ENCODE measurements around the gene GET3.
A peak's percentile ranks its signal among the peaks of the same experiment; 100 is the strongest.

The GET3 gene

GRCh38 chr19:12726988-12727316 lies 10.3 kb upstream of the GET3 start:
- TF ChIP-seq CTCF (conservative IDR thresholded peaks at IDR 0.05) (no peak), ZFX (IDR thresholded peaks at IDR 0.05) (no peak)
- no peak overlapping the region for H3K27ac ChIP-seq

DNA sequence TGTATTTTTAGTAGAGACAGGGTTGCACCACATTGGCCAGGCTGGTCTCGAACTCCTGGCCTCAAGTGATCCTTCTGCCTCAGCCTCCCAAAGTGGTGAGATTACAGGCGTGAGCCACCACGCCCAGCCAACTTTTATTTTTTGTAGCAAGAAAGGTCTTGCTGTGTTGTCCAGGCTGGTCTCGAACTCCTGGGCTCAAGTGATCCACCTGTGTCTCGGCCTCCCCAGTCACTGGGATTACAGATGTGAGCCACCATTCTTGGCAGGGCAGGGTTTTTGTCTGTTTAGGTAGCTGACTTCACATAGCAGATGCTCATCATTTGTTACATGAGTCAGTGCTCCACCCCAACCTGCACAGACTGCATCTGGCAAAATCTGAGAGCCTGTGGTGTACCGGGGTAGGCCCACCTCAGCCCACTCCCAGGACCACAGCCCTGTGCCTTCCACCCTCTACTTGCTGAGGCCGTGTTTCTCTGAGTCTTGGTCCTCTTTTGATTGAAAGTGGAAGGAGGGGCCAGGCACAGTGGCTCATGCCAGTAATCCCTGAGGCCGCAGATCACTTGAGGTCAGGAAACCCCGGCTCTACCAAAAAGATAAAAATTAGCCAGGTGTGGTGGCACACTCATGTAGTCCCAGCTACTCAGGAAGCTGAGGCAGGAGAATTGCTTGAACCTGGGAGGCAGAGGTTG lies 9.4 kb upstream of the GET3 start:
- H3K27ac ChIP-seq, result no peak overlapping the region
- TF ChIP-seq CTCF (conservative IDR thresholded peaks at IDR 0.05) (no peak), ZFX (IDR thresholded peaks at IDR 0.05) (no peak)

DNA sequence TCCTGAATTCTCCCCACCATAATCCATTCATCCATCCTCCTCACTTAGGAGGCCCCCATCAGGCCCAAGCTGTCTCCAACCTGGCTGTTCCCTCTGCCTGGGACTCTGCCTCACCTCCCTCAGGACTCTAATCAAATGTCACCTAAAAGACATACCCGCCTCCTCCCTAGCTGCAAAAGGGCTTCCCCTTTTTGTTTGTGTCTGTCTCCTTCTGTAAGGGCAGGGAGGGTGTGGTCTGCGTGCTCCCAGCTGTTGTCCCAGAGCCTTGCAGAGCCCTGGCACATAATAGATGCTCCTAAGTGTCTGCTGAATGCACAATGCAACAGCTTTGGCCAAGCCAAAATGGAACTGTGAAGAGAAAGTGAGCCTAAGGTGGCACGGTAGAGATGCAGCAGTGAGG lies 7.2 kb upstream of the GET3 start:
- TF ChIP-seq ZFX (IDR thresholded peaks at IDR 0.05) (no peak), CTCF (conservative IDR thresholded peaks at IDR 0.05) (no peak)
- H3K27ac ChIP-seq, result no peak overlapping the region

- no peak for TF ChIP-seq CTCF (conservative IDR thresholded peaks at IDR 0.05)
- TF ChIP-seq ZFX (IDR thresholded peaks at IDR 0.05), result no peak
- H3K27ac ChIP-seq, result no peak overlapping the region
These were observed 6.0 kb upstream of the GET3 start for GRCh38 chr19:12731337-12731736.

DNA sequence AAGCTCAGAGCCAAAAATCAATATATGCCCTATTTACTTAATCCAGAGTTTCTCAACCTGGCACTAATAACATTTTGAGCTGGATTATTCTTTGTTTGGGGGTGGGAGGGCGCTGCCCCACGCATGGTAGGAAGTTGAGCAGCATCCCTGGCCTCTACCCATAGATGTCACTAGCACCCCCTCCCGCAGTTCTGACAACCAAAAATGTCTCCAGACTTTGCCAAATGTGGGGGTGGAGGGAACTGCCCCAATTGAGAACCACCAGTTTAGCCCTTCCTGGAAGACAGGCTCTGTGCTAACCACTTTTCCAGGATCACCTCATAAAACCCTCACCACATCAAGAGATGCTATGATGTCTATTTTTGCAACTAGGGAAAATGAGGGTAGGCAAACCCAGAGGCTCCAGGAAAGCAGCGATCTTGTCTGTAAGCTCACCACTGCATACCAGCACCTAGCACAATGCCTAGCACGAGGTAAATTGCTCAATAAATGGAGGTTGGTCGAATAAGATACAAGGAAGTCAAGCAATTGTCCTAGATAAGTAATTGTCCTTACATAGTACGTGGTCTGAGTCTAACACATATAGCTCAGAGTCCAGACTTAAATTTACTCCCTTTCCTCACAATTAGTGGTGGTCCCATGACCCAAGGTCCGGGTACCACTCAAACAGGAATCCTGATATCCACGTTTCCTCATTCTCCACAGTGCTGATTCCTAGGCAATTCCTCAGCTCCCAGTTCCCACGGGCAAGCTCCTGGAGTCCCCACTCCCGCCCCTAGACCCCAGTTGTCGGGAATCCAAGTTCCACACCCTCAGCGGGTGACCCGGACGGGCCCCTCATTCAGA lies 3.7 kb upstream of the GET3 start:
- TF ChIP-seq ZFX (IDR thresholded peaks at IDR 0.05) (no peak), CTCF (conservative IDR thresholded peaks at IDR 0.05) (no peak; the same call in 1 of the 2 replicates)
- H3K27ac ChIP-seq, result peak overlapping the region; percentile 97

DNA sequence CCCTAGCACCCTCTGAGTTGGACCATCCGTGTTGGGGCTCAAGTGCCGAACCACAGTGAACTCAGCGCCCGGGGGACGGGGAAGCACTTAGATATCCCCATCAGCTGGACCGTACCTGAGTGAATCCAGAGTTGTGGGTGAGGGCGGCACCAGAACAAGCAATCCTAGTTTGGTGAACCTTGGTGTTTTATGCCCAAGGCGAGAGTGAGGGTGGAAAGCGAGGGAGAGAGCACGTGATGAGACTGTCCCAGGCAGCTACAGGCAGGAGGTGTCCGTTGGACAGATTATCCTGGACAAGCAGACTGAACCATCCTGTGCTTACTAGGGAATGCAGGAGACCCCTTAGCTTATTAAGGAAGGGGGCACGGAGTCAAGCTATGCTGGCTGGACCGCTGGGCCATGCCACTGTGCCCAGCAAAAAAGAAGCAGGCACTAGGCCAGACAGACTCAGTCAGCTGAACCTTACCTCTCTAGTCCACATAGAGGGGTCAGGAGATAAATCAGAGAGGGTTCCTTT lies 596 bp downstream of the GET3 start:
- H3K27ac ChIP-seq, result peak overlapping the region; percentile 79
- TF ChIP-seq ZFX (IDR thresholded peaks at IDR 0.05) (no peak), CTCF (conservative IDR thresholded peaks at IDR 0.05) (no peak)

Data from C4-2B (cell line).